GM18861 (cell line): Measurements from ENCODE around the gene MAPK8IP3.

Experiments used
- ATAC-seq: cut with Tn5 transposase; IDR thresholded peaks from one replicate; pipeline ENCODE4 v1.9.1; 2021; ENCODE audit not compliant: unreplicated experiment

MAPK8IP3 gene

GRCh38 chr16:1800701-1801100 is 94.7 kb downstream of the MAPK8IP3 start:
- no peak for ATAC-seq

- ATAC-seq = no peak
Measured at GRCh38 chr16:1807626-1808025, 101.6 kb downstream of the MAPK8IP3 start.

GRCh38 chr16:1808691-1809090 is 102.7 kb downstream of the MAPK8IP3 start:
- no peak for ATAC-seq

GRCh38 chr16:1809281-1809801 is 103.3 kb downstream of the MAPK8IP3 start:
- ATAC-seq = no peak

GRCh38 chr16:1810106-1810505 is 104.1 kb downstream of the MAPK8IP3 start:
- ATAC-seq = no peak

GRCh38 chr16:1810536-1810935 is 104.5 kb downstream of the MAPK8IP3 start:
- no peak for ATAC-seq

- no peak for ATAC-seq
Measured at GRCh38 chr16:1812732-1813163, 106.8 kb downstream of the MAPK8IP3 start.

GRCh38 chr16:1815461-1815860 is 109.5 kb downstream of the MAPK8IP3 start:
- ATAC-seq = no peak

GRCh38 chr16:1816396-1817275 is 110.6 kb downstream of the MAPK8IP3 start:
- ATAC-seq = no peak

GRCh38 chr16:1817276-1817589 is 111.2 kb downstream of the MAPK8IP3 start:
- no peak for ATAC-seq

GRCh38 chr16:1817716-1818115 is 111.7 kb downstream of the MAPK8IP3 start:
- no peak for ATAC-seq

- ATAC-seq = no peak
Measured at GRCh38 chr16:1818204-1818872, 112.3 kb downstream of the MAPK8IP3 start.

GRCh38 chr16:1818873-1819525 is 113.0 kb downstream of the MAPK8IP3 start:
- no peak for ATAC-seq

GRCh38 chr16:1819611-1820010 is 113.6 kb downstream of the MAPK8IP3 start:
- no peak for ATAC-seq
